Uterus (tissue), 4 donors: ENCODE results near the gene MMP3. TPM values are rescaled to one million over a fixed set of nuclear protein-coding genes. Genes with fewer than 3 reads are reported as not detected.

Source experiments
- DNase-seq, 2 donors: peaks; one replicate each; pipeline ENCODE4 v3.0.0-alpha.2; 2019 to 2020
- H3K27ac ChIP-seq, 2 donors: fragments of 200-600 bp; sonication (generic); 1 replicate in 1 of 2; 2 replicates in 1 of 2; pipeline ENCODE4 v1.5.1; 2016 to 2018
- H3K27me3 ChIP-seq, 2 donors: fragments of 200-600 bp; sonication (generic); one replicate each; pipeline ENCODE4 v1.5.1; 2018 to 2019; ENCODE audit warnings: control low read depth in 1 of 2
- H3K36me3 ChIP-seq, 2 donors: fragments of 200-600 bp; sonication (generic); one replicate each; pipeline ENCODE4 v1.5.1; 2019; ENCODE audit warnings: control low read depth in 1 of 2
- H3K4me1 ChIP-seq, 2 donors: fragments of 200-600 bp; sonication (generic); one replicate each; pipeline ENCODE4 v1.5.1; 2018 to 2019; ENCODE audit warnings: control low read depth in 1 of 2
- H3K4me3 ChIP-seq, 2 donors: fragments of 200-600 bp; sonication (generic); 1 replicate in 1 of 2; 2 replicates in 1 of 2; pipeline ENCODE4 v1.5.1; 2018 to 2019; ENCODE audit warnings: mild to moderate bottlenecking in 1 of 2
- H3K9me3 ChIP-seq, 2 donors: fragments of 200-600 bp; sonication (generic); one replicate each; pipeline ENCODE4 v1.5.1; 2019; ENCODE audit warnings: control low read depth in 1 of 2
- CTCF ChIP-seq, 4 experiments: fragments of 200-600 bp in 2 of 4; fragments of 450-650 bp in 2 of 4; sonication (generic) in 2 of 4; IDR thresholded peaks; one replicate each; pipeline ENCODE4 v1.5.1; 2016 to 2019; ENCODE audit warnings: antibody characterized with exemption in 4 of 4, mild to moderate bottlenecking in 2 of 4, moderate library complexity in 1 of 4
- POLR2A ChIP-seq, 2 donors: fragments of 450-650 bp; IDR thresholded peaks; one replicate each; pipeline ENCODE4 v1.6.1; 2016; ENCODE audit warnings: antibody characterized with exemption in 2 of 2, mild to moderate bottlenecking in 1 of 2, moderate library complexity in 1 of 2
- intact Hi-C: fragments of 100-400 bp; cut with DNase I; formaldehyde crosslinking; loops from one replicate; pipeline ENCODE4 v1.15.1; 2023; ENCODE audit warnings: low total_unique reads
- total RNA-seq, 4 donors: library from RNA; depleted of rRNA in 3 of 4; stranded (reverse); fragments of >200 nt in 3 of 4; gene quantifications; one replicate each; pipeline versions ENCODE4 v1.1.0 to v1.2.4, GENCODE V29; 2014 to 2023
- donor health status: DM: yes; HTN: yes; CAD: no.

The MMP3 gene
- total RNA-seq, 4 donors from 2014 or later = not detected

- intact Hi-C loops = no loop called here
- no peaks in the 10 kb centered on the region for H3K4me1 ChIP-seq
- H3K4me3 ChIP-seq = no peak overlapping the region
- no peaks in the 10 kb centered on the region for H3K9me3 ChIP-seq
- TF ChIP-seq POLR2A (IDR thresholded peaks at IDR 0.05) (no peak), CTCF (IDR thresholded peaks at IDR 0.05) (no peak)
- H3K27ac ChIP-seq = no peak overlapping the region
- no peaks in the 10 kb centered on the region for H3K36me3 ChIP-seq
- no peak for DNase-seq
- no peaks in the 10 kb centered on the region for H3K27me3 ChIP-seq
Observed at GRCh38 chr11:102842930-102843329, 479 bp downstream of the MMP3 start.

- TF ChIP-seq POLR2A (IDR thresholded peaks at IDR 0.05) (no peak), CTCF (IDR thresholded peaks at IDR 0.05) (no peak)
- Histone ChIP-seq H3K4me1 (no peaks in the 10 kb centered on the region), H3K4me3 (no peak overlapping the region), H3K36me3 (no peaks in the 10 kb centered on the region), H3K27ac (no peak overlapping the region), H3K27me3 (no peaks in the 10 kb centered on the region), H3K9me3 (no peaks in the 10 kb centered on the region)
- DNase-seq = no peak
- intact Hi-C loops = no loop called here
Observed at GRCh38 chr11:102840018-102840417, 3.4 kb downstream of the MMP3 start.

- no peak overlapping the region for H3K4me3 ChIP-seq
- intact Hi-C loops = no loop called here
- no peaks in the 10 kb centered on the region for H3K36me3 ChIP-seq
- H3K4me1 ChIP-seq = no peaks in the 10 kb centered on the region
- TF ChIP-seq POLR2A (IDR thresholded peaks at IDR 0.05) (no peak), CTCF (IDR thresholded peaks at IDR 0.05) (no peak)
- no peaks in the 10 kb centered on the region for H3K9me3 ChIP-seq
- H3K27me3 ChIP-seq = no peaks in the 10 kb centered on the region
- no peak for DNase-seq
- H3K27ac ChIP-seq = no peak overlapping the region
Observed at GRCh38 chr11:102837646-102838045, 5.8 kb downstream of the MMP3 start.

GRCh38 chr11:102837156-102837555, 6.3 kb downstream of the MMP3 start:
- H3K36me3 ChIP-seq = no peaks in the 10 kb centered on the region
- TF ChIP-seq CTCF (IDR thresholded peaks at IDR 0.05) = no peak
- TF ChIP-seq POLR2A (IDR thresholded peaks at IDR 0.05) = no peak
- DNase-seq = no peak
- no peaks in the 10 kb centered on the region for H3K27me3 ChIP-seq
- no peaks in the 10 kb centered on the region for H3K4me1 ChIP-seq
- no peak overlapping the region for H3K27ac ChIP-seq
- H3K4me3 ChIP-seq = no peak overlapping the region
- H3K9me3 ChIP-seq = no peaks in the 10 kb centered on the region
- intact Hi-C loops = no loop called here

- Histone ChIP-seq H3K27ac (no peak overlapping the region), H3K9me3 (no peaks in the 10 kb centered on the region), H3K4me3 (no peak overlapping the region), H3K4me1 (no peaks in the 10 kb centered on the region), H3K36me3 (no peaks in the 10 kb centered on the region), H3K27me3 (no peaks in the 10 kb centered on the region)
- DNase-seq = no peak
- intact Hi-C loops = no loop called here
- TF ChIP-seq POLR2A (IDR thresholded peaks at IDR 0.05) (no peak), CTCF (IDR thresholded peaks at IDR 0.05) (no peak)
Observed at GRCh38 chr11:102836290-102836875, 7.0 kb downstream of the MMP3 start.
